HCT116 (cell line): ENCODE measurements around the gene STOX2. TPM values are rescaled to one million over a fixed set of nuclear protein-coding genes. Genes with fewer than 3 reads are reported as not detected.

Experiments used
- ATAC-seq: fragments of 200-7000 bp; cut with Tn5 transposase; 2 replicates; pipeline ENCODE4 v1.9.1; 2020; ENCODE audit warnings: mild to moderate bottlenecking, moderate library complexity
- BruUV-seq: library from RNA; stranded (reverse); fragments of 400-500 nt; replicated peaks from 2 replicates; lab custom pipeline; 2021; lab: Mats Ljungman, UMichigan
- CTCF ChIA-PET: fragments of 300-600 bp; sonication (Branson Sonifier 250); formaldehyde crosslinking; loops from one replicate; lab custom pipeline; 2021; ENCODE audit warnings: antibody characterized with exemption; lab: Charles Lee
- POLR2A ChIA-PET: fragments of 300-600, 350-600 bp; sonication (Branson Sonifier 250); formaldehyde crosslinking; loops from one replicate; lab custom pipeline; 2021; ENCODE audit warnings: antibody characterized with exemption; lab: Charles Lee
- RAD21 ChIA-PET, 2 experiments: fragments of 300-600 bp; sonication (Branson Sonifier 250); formaldehyde crosslinking; loops; one replicate each; lab custom pipeline; 2023; ENCODE audit warnings: low total read pairs in 2 of 2; ENCODE audit not compliant: uncharacterized antibody in 2 of 2, unreplicated experiment in 2 of 2, low non-redundant PET in 1 of 2; lab: Charles Lee
- DNase-seq: peaks from one replicate; pipeline ENCODE4 v3.0.0-alpha.2; 2010; ENCODE audit warnings: low read depth, low spot score
- H2AFZ ChIP-seq: fragments of 200-600 bp; shearing (Covaris generic), sonication (generic); 2 replicates; pipeline ENCODE4 v1.6.1; 2017; ENCODE audit warnings: low read depth, mixed run types, mixed read lengths, antibody characterized with exemption, low read length; ENCODE audit not compliant: poor library complexity, severe bottlenecking
- H3K27ac ChIP-seq: 2 replicates; pipeline ENCODE4 v1.5.1; 2012; ENCODE audit warnings: low read depth, low read length
- H3K27me3 ChIP-seq: fragments of 200-600 bp; sonication (generic); 2 replicates; pipeline ENCODE4 v1.6.1; 2016; ENCODE audit warnings: mixed run types, low read length, mixed read lengths; ENCODE audit not compliant: insufficient read depth
- H3K36me3 ChIP-seq, 2 experiments: fragments of 200-500 bp in 1 of 2; fragments of 200-600 bp in 1 of 2; sonication (Bioruptor generic) in 1 of 2; sonication (generic) in 1 of 2; 2 replicates each; pipeline versions ENCODE4 v1.5.1 to v1.6.1; 2014 to 2016; ENCODE audit warnings: low read length in 2 of 2, inconsistent platforms in 1 of 2, mixed read lengths in 1 of 2, mixed run types in 1 of 2; ENCODE audit not compliant: insufficient read depth in 2 of 2, control insufficient read depth in 1 of 2
- H3K4me1 ChIP-seq, 2 experiments: fragments of 200-600 bp in 1 of 2; sonication (generic) in 1 of 2; 2 replicates each; pipeline versions ENCODE4 v1.5.1 to v1.6.1; 2012 to 2017; ENCODE audit warnings: low read length in 2 of 2, inconsistent platforms in 1 of 2, mild to moderate bottlenecking in 1 of 2, mixed read lengths in 1 of 2, mixed run types in 1 of 2, moderate library complexity in 1 of 2; ENCODE audit not compliant: insufficient read depth in 2 of 2, control insufficient read depth in 1 of 2
- H3K4me2 ChIP-seq: fragments of 200-600 bp; sonication (generic); 2 replicates; pipeline ENCODE4 v1.6.1; 2017; ENCODE audit warnings: mixed run types, low read length, mixed read lengths
- H3K4me3 ChIP-seq, 2 experiments: fragments of 200-600 bp in 1 of 2; sonication (generic) in 1 of 2; replicated peaks in 1 of 2; 2 replicates each; pipeline ENCODE4 v1.5.1; 2011 to 2016; ENCODE audit warnings: low read length in 2 of 2, control low read depth in 1 of 2, low read depth in 1 of 2, mild to moderate bottlenecking in 1 of 2, mixed read lengths in 1 of 2, mixed run types in 1 of 2
- H3K79me2 ChIP-seq: fragments of 200-600 bp; sonication (generic); 2 replicates; pipeline ENCODE4 v1.6.1; 2017; ENCODE audit warnings: mild to moderate bottlenecking, mixed run types, low read length, moderate library complexity, mixed read lengths; ENCODE audit not compliant: insufficient read depth
- H3K9ac ChIP-seq: fragments of 200-600 bp; sonication (generic); 2 replicates; pipeline ENCODE4 v1.6.1; 2016; ENCODE audit warnings: low read length, mixed read lengths
- H3K9me2 ChIP-seq: fragments of 200-600 bp; sonication (generic), shearing (Covaris generic); 2 replicates; pipeline ENCODE4 v1.6.1; 2017; ENCODE audit warnings: mixed run types, mild to moderate bottlenecking, moderate library complexity; ENCODE audit not compliant: insufficient read depth
- H3K9me3 ChIP-seq, 2 experiments: fragments of 200-500 bp in 1 of 2; fragments of 200-600 bp in 1 of 2; sonication (Bioruptor generic) in 1 of 2; sonication (generic) in 1 of 2; 2 replicates each; pipeline ENCODE4 v1.6.1; 2014 to 2017; ENCODE audit warnings: low read length in 2 of 2, mixed read lengths in 2 of 2, inconsistent platforms in 1 of 2, low read depth in 1 of 2, mild to moderate bottlenecking in 1 of 2, mixed run types in 1 of 2, moderate library complexity in 1 of 2; ENCODE audit not compliant: control insufficient read depth in 1 of 2, insufficient read depth in 1 of 2
- H4K20me1 ChIP-seq: fragments of 200-600 bp; sonication (generic), shearing (Covaris generic); 2 replicates; pipeline ENCODE4 v1.6.1; 2017; ENCODE audit warnings: mixed run types, mild to moderate bottlenecking, moderate library complexity; ENCODE audit not compliant: insufficient read depth
- ATF3 ChIP-seq: IDR thresholded peaks from 2 replicates; pipeline ENCODE4 v1.6.1; 2012
- FOSL1 ChIP-seq: IDR thresholded peaks from 2 replicates; pipeline ENCODE4 v1.6.1; 2012; ENCODE audit warnings: low read depth
- REST ChIP-seq: IDR thresholded peaks from 2 replicates; pipeline ENCODE4 v1.6.1; 2012; ENCODE audit warnings: low read depth
- SP1 ChIP-seq: IDR thresholded peaks from 2 replicates; pipeline ENCODE4 v1.6.1; 2012; ENCODE audit warnings: low read depth
- ZBTB33 ChIP-seq: IDR thresholded peaks from 2 replicates; pipeline ENCODE4 v1.6.1; 2011; ENCODE audit warnings: mild to moderate bottlenecking, low read length, moderate library complexity; ENCODE audit not compliant: insufficient replicate concordance; ENCODE audit errors: extremely low read depth
- ZFX ChIP-seq: fragments of 450-650 bp; IDR thresholded peaks from 2 replicates; pipeline ENCODE4 v1.6.1; 2017
- intact Hi-C: fragments of 100-400 bp; cut with micrococcal nuclease; formaldehyde crosslinking; loops from 2 replicates; pipeline ENCODE4 v1.10.0; 2022
- total RNA-seq: library from RNA; stranded (reverse); gene quantifications from one replicate; pipeline ENCODE4 v1.2.1, GENCODE V29; 2021; ENCODE audit not compliant: unreplicated experiment

The STOX2 gene
- total RNA-seq, 1 experiment from 2014 or later = 6.3 TPM

- Histone ChIP-seq H3K9me3 (no peaks in the 10 kb centered on the region), H2AFZ (no peak overlapping the region), H3K9me2 (no peaks in the 10 kb centered on the region), H3K79me2 (no peaks in the 10 kb centered on the region), H3K9ac (no peak overlapping the region), H3K4me1 (no peaks in the 10 kb centered on the region), H3K27me3 (no peaks in the 10 kb centered on the region), H3K36me3 (no peaks in the 10 kb centered on the region), H3K27ac (no peak overlapping the region), H3K4me3 (no peak overlapping the region), H4K20me1 (no peaks in the 10 kb centered on the region), H3K4me2 (no peak overlapping the region)
- POLR2A ChIA-PET = no interaction called here
- CTCF ChIA-PET = no interaction called here
- intact Hi-C loops = no loop called here
- ATAC-seq (no peak), DNase-seq (no peak)
- no peak for TF ChIP-seq SP1
- no peak for TF ChIP-seq REST
- TF ChIP-seq ATF3 = no peak
- TF ChIP-seq FOSL1 = no peak
- TF ChIP-seq ZFX = no peak
- TF ChIP-seq ZBTB33 = no peak
- BruUV-seq = no TSS peak
- RAD21 ChIA-PET = no interaction called here
Measured at GRCh38 chr4:183871581-183871980, 33.5 kb upstream of the STOX2 start.
